ENCODE measurements around the gene EFHC1. TPM values are rescaled to one million over a fixed set of nuclear protein-coding genes. Genes with fewer than 3 reads are reported as not detected.

EFHC1 gene
- total RNA-seq, 1 experiment from 2014 or later = 15.5 TPM

DNA sequence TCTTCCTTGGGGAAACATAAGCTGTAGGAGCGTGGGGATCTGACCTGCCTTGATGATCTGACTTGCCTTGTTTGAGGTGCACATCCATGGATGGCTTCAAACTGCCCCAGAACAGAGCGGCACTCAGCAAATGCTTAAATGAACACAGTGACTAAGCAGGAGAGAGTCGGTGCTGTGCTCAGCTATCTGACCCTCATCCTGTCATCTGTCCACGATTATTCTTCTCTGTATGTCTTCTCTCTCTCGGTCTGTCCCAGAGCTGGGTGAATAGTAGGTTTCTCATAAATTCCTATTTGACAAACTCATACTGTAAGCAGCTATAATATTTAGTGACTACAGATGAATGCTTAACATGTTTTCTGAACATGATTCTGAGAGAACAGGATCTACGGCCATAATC lies 119.5 kb downstream of the EFHC1 start (continued):
- TF ChIP-seq, protein P1, sequence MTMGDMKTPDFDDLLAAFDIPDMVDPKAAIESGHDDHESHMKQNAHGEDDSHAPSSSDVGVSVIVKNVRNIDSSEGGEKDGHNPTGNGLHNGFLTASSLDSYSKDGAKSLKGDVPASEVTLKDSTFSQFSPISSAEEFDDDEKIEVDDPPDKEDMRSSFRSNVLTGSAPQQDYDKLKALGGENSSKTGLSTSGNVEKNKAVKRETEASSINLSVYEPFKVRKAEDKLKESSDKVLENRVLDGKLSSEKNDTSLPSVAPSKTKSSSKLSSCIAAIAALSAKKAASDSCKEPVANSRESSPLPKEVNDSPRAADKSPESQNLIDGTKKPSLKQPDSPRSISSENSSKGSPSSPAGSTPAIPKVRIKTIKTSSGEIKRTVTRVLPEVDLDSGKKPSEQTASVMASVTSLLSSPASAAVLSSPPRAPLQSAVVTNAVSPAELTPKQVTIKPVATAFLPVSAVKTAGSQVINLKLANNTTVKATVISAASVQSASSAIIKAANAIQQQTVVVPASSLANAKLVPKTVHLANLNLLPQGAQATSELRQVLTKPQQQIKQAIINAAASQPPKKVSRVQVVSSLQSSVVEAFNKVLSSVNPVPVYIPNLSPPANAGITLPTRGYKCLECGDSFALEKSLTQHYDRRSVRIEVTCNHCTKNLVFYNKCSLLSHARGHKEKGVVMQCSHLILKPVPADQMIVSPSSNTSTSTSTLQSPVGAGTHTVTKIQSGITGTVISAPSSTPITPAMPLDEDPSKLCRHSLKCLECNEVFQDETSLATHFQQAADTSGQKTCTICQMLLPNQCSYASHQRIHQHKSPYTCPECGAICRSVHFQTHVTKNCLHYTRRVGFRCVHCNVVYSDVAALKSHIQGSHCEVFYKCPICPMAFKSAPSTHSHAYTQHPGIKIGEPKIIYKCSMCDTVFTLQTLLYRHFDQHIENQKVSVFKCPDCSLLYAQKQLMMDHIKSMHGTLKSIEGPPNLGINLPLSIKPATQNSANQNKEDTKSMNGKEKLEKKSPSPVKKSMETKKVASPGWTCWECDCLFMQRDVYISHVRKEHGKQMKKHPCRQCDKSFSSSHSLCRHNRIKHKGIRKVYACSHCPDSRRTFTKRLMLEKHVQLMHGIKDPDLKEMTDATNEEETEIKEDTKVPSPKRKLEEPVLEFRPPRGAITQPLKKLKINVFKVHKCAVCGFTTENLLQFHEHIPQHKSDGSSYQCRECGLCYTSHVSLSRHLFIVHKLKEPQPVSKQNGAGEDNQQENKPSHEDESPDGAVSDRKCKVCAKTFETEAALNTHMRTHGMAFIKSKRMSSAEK (CRISPR knock-in tag; IDR thresholded peaks at IDR 0.05; ENCODE audit: borderline replicate concordance) = no peak
- TF ChIP-seq ZNF396 (CRISPR knock-in tag; IDR thresholded peaks at IDR 0.05; ENCODE audit: borderline replicate concordance) = no peak
- TF ChIP-seq SMAD3 (CRISPR knock-in tag; IDR thresholded peaks at IDR 0.05; ENCODE audit: borderline replicate concordance) = no peak

- H3K27ac Mint-ChIP-seq = no peak overlapping the region
- H3K9me3 Mint-ChIP-seq = no peaks in the 10 kb centered on the region
Measured at GRCh38 chr6:52540286-52540902, 120.3 kb downstream of the EFHC1 start.

GRCh38 chr6:52541135-52541534 lies 121.0 kb downstream of the EFHC1 start:
- H3K27me3 Mint-ChIP-seq (ENCODE audit: low read depth) = no peaks in the 10 kb centered on the region
- CTCF ChIA-PET = no interaction called here
- H3K27ac Mint-ChIP-seq = no peak overlapping the region
- H3K36me3 Mint-ChIP-seq = no peaks in the 10 kb centered on the region
- ATAC-seq = no peak
- DNase-seq (ENCODE audit: low spot score) = no peak
- H3K4me3 Mint-ChIP-seq = no peak overlapping the region
- peaks cover 70% of the 10 kb centered on the region for H3K4me1 Mint-ChIP-seq
- no peaks in the 10 kb centered on the region for H3K9me3 Mint-ChIP-seq
- POLR2A ChIA-PET = no interaction called here
- TF ChIP-seq, protein P2, sequence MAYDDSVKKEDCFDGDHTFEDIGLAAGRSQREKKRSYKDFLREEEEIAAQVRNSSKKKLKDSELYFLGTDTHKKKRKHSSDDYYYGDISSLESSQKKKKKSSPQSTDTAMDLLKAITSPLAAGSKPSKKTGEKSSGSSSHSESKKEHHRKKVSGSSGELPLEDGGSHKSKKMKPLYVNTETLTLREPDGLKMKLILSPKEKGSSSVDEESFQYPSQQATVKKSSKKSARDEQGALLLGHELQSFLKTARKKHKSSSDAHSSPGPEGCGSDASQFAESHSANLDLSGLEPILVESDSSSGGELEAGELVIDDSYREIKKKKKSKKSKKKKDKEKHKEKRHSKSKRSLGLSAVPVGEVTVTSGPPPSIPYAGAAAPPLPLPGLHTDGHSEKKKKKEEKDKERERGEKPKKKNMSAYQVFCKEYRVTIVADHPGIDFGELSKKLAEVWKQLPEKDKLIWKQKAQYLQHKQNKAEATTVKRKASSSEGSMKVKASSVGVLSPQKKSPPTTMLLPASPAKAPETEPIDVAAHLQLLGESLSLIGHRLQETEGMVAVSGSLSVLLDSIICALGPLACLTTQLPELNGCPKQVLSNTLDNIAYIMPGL (CRISPR knock-in tag; IDR thresholded peaks at IDR 0.05) = no peak
- TF ChIP-seq CBFB (CRISPR knock-in tag; IDR thresholded peaks at IDR 0.05; ENCODE audit: low read depth) (no peak), E2F5 (CRISPR knock-in tag; IDR thresholded peaks at IDR 0.05) (no peak), GRHL2 (CRISPR knock-in tag; IDR thresholded peaks at IDR 0.05; ENCODE audit: insufficient replicate concordance, severe bottlenecking) (no peak), ZMAT4 (CRISPR knock-in tag; IDR thresholded peaks at IDR 0.05) (no peak), ZNF281 (CRISPR knock-in tag; IDR thresholded peaks at IDR 0.05) (no peak), KAT7 (CRISPR knock-in tag; IDR thresholded peaks at IDR 0.05; ENCODE audit: borderline replicate concordance) (no peak)
- TF ChIP-seq, protein P1 (CRISPR knock-in tag; IDR thresholded peaks at IDR 0.05; ENCODE audit: borderline replicate concordance) = no peak

More at GRCh38 chr6:52540286-52540902, 120.3 kb downstream of the EFHC1 start:
- H3K36me3 Mint-ChIP-seq = no peaks in the 10 kb centered on the region
- H3K27me3 Mint-ChIP-seq (ENCODE audit: low read depth) = no peaks in the 10 kb centered on the region
- CTCF ChIA-PET = interaction anchor here (0.5 to 1.0 kb wide), 2 partner anchors 51 to 425 kb away, joined by 3 read pairs; no protein-coding TSS in a partner anchor
- ATAC-seq (no peak), DNase-seq (ENCODE audit: low spot score) (no peak)
- H3K4me1 Mint-ChIP-seq = peaks cover 67% of the 10 kb centered on the region
- no peak overlapping the region for H3K4me3 Mint-ChIP-seq
- POLR2A ChIA-PET = no interaction called here
- TF ChIP-seq NR1H2 (CRISPR knock-in tag; IDR thresholded peaks at IDR 0.05) (no peak), MXD4 (CRISPR knock-in tag; IDR thresholded peaks at IDR 0.05; ENCODE audit: borderline replicate concordance) (no peak), ELF4 (CRISPR knock-in tag; IDR thresholded peaks at IDR 0.05; ENCODE audit: low read depth) (no peak), ZNF263 (CRISPR knock-in tag; IDR thresholded peaks at IDR 0.05; ENCODE audit: low read depth) (no peak), JUN (CRISPR knock-in tag; IDR thresholded peaks at IDR 0.05) (no peak)
- TF ChIP-seq, protein P3, sequence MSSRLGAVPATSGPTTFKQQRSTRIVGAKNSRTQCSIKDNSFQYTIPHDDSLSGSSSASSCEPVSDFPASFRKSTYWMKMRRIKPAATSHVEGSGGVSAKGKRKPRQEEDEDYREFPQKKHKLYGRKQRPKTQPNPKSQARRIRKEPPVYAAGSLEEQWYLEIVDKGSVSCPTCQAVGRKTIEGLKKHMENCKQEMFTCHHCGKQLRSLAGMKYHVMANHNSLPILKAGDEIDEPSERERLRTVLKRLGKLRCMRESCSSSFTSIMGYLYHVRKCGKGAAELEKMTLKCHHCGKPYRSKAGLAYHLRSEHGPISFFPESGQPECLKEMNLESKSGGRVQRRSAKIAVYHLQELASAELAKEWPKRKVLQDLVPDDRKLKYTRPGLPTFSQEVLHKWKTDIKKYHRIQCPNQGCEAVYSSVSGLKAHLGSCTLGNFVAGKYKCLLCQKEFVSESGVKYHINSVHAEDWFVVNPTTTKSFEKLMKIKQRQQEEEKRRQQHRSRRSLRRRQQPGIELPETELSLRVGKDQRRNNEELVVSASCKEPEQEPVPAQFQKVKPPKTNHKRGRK (CRISPR knock-in tag; IDR thresholded peaks at IDR 0.05; ENCODE audit: borderline replicate concordance) = no peak

All from WTC11 (cell line).